ENCODE data around the gene ADCY5. TPM values are rescaled to one million over a fixed set of nuclear protein-coding genes. Genes with fewer than 3 reads are reported as not detected.

Gene ADCY5
- total RNA-seq, 1 experiment from 2014 or later, result 0.49 TPM

DNA sequence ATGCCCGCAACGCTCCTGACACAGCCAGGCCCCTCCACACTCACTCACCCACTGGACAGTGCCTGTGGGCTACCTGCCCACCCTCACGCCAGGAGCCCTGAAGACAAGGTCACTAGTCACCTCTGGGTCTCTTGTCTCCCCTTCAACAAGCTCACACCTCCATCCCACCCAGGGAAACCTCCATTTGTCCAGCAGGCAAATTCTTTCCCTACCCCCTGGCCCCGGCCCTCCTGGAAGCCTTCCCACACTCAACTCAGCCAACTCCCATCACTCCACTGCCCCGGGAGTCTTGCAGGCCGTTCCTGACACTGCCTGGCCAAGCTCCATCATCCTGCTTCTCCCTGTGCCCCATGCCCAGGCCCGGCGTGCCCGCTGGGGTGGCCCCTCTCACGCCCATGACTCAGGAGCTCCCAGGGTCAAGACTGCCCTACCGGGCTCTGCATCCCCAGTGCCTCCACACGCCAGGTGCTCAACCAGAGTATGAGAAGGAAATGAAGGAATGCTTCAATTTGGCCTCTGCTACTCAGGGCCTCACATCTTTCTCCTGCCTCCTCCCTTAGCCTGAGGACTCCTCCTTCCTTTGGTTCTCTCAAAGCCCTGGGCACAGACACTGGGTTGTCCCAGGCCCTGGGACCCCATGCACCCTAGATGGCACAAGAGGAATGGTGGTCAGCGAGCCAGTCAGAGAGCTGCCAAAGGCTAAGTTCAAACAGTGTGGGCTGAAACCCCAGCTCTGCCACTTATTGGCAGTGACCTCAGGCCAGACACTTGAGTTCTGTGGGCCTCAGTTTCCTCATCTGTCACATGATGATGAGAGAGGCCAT is 158.6 kb downstream of the ADCY5 start:
- ATAC-seq (no peak), DNase-seq (ENCODE audit: low read depth, low spot score) (no peak)
- Histone ChIP-seq H3K27me3 (ENCODE audit: insufficient read depth, low read length) (peaks cover 17% of the 10 kb centered on the region; the same call in 1 of the 2 replicates), H3K9me3 (ENCODE audit: control insufficient read depth in 1 of 2, insufficient read depth in 1 of 2, low read depth in 1 of 2, low read length in 2 of 2) (no peaks in the 10 kb centered on the region), H2AFZ (ENCODE audit: low read depth, low read length, poor library complexity, severe bottlenecking) (no peak overlapping the region), H3K9me2 (ENCODE audit: insufficient read depth) (no peaks in the 10 kb centered on the region), H3K4me1 (ENCODE audit: control insufficient read depth in 1 of 2, insufficient read depth in 2 of 2, low read length in 2 of 2) (no peaks in the 10 kb centered on the region), H3K79me2 (ENCODE audit: insufficient read depth, low read length) (no peaks in the 10 kb centered on the region), H3K4me3 (replicated peaks in 1 of 2; ENCODE audit: low read depth in 1 of 2, low read length in 2 of 2) (no peak overlapping the region), H3K4me2 (ENCODE audit: low read length) (no peak overlapping the region), H4K20me1 (ENCODE audit: insufficient read depth) (no peaks in the 10 kb centered on the region), H3K36me3 (ENCODE audit: control insufficient read depth in 1 of 2, insufficient read depth in 2 of 2, low read length in 2 of 2) (no peaks in the 10 kb centered on the region), H3K27ac (ENCODE audit: low read depth, low read length) (no peak overlapping the region), H3K9ac (ENCODE audit: low read length) (no peak overlapping the region)
- ChIA-PET CTCF (no interaction called here), POLR2A (interaction anchor here (0.6 kb wide), 1 partner anchor 34 kb away, joined by 4 read pairs; no protein-coding TSS in a partner anchor), RAD21 (ENCODE audit: low non-redundant PET in 1 of 2, low total read pairs in 2 of 2, uncharacterized antibody in 2 of 2, unreplicated experiment in 2 of 2) (no interaction called here)
- TF ChIP-seq SIN3A (IDR thresholded peaks at IDR 0.05; ENCODE audit: low read depth), result no peak
- BruUV-seq (replicated peaks), result no TSS peak
- intact Hi-C loops (cut with micrococcal nuclease), result no loop called here

DNA sequence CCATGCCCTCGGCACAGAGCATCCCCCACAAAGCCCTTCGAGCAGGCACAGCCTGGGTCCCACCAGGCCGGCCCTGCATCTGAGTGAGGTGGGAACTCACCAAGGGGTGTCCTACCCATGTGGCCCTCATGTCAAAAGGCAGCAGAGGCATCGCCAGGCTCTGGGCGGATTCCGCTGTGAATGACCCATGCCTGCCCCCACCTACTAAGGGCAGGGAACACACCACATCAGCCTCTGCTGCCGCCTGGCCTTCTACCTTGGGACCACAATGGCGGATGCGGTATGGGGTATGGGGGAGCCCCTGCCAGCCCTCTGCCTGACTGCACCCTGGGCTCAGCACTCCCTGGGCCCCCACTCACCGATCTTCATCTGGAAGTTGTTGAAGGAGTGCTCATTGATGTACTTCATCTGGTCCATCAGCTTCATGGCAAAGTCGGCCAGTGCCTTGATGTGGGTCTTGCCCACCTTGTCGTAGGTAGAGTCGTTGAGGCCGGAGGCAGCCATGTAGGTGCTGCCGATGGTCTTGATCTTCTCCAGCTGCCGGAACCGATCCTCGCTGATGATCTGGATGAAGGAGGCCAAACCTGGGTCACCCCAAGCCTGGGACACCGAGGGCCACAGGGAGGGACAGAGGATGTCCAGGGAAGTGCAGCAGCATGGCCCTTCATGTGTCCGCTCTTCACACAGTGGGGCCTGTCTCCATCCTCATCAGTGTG is 159.3 kb downstream of the ADCY5 start:
- Histone ChIP-seq H3K9me2 (ENCODE audit: insufficient read depth) (no peaks in the 10 kb centered on the region), H3K27ac (ENCODE audit: low read depth, low read length) (no peak overlapping the region), H3K9me3 (ENCODE audit: control insufficient read depth in 1 of 2, insufficient read depth in 1 of 2, low read depth in 1 of 2, low read length in 2 of 2) (no peaks in the 10 kb centered on the region), H3K27me3 (ENCODE audit: insufficient read depth, low read length) (peaks cover 13% of the 10 kb centered on the region; the same call in 1 of the 2 replicates), H3K9ac (ENCODE audit: low read length) (no peak overlapping the region), H3K79me2 (ENCODE audit: insufficient read depth, low read length) (no peaks in the 10 kb centered on the region), H3K4me3 (replicated peaks in 1 of 2; ENCODE audit: low read depth in 1 of 2, low read length in 2 of 2) (no peak overlapping the region), H2AFZ (ENCODE audit: low read depth, low read length, poor library complexity, severe bottlenecking) (no peak overlapping the region), H4K20me1 (ENCODE audit: insufficient read depth) (no peaks in the 10 kb centered on the region), H3K36me3 (ENCODE audit: control insufficient read depth in 1 of 2, insufficient read depth in 2 of 2, low read length in 2 of 2) (no peaks in the 10 kb centered on the region), H3K4me1 (ENCODE audit: control insufficient read depth in 1 of 2, insufficient read depth in 2 of 2, low read length in 2 of 2) (no peaks in the 10 kb centered on the region), H3K4me2 (ENCODE audit: low read length) (no peak overlapping the region)
- DNase-seq (ENCODE audit: low read depth, low spot score) (no peak), ATAC-seq (no peak)
- intact Hi-C loops (cut with micrococcal nuclease), result no loop called here
- RAD21 ChIA-PET (ENCODE audit: low non-redundant PET in 1 of 2, low total read pairs in 2 of 2, uncharacterized antibody in 2 of 2, unreplicated experiment in 2 of 2), result no interaction called here
- no TSS peak for BruUV-seq (replicated peaks)
- POLR2A ChIA-PET, result no interaction called here
- CTCF ChIA-PET, result no interaction called here
- TF ChIP-seq FOSL1 (IDR thresholded peaks at IDR 0.05; ENCODE audit: low read depth) (no peak), EGR1 (IDR thresholded peaks at IDR 0.05; ENCODE audit: low read depth) (no peak), CBX3 (IDR thresholded peaks at IDR 0.05; ENCODE audit: low read depth) (no peak), YY1 (IDR thresholded peaks at IDR 0.05; ENCODE audit: extremely low read depth, insufficient replicate concordance, low read depth, low read length) (no peak), EZH2 (IDR thresholded peaks at IDR 0.05) (no peak), ZNF274 (IDR thresholded peaks at IDR 0.05; ENCODE audit: low read depth, low read length) (no peak), JUND (IDR thresholded peaks at IDR 0.05) (no peak), CEBPB (IDR thresholded peaks at IDR 0.05; ENCODE audit: low read depth) (no peak), RAD21 (IDR thresholded peaks at IDR 0.05; ENCODE audit: low read depth) (no peak)
- TF ChIP-seq, protein P1, sequence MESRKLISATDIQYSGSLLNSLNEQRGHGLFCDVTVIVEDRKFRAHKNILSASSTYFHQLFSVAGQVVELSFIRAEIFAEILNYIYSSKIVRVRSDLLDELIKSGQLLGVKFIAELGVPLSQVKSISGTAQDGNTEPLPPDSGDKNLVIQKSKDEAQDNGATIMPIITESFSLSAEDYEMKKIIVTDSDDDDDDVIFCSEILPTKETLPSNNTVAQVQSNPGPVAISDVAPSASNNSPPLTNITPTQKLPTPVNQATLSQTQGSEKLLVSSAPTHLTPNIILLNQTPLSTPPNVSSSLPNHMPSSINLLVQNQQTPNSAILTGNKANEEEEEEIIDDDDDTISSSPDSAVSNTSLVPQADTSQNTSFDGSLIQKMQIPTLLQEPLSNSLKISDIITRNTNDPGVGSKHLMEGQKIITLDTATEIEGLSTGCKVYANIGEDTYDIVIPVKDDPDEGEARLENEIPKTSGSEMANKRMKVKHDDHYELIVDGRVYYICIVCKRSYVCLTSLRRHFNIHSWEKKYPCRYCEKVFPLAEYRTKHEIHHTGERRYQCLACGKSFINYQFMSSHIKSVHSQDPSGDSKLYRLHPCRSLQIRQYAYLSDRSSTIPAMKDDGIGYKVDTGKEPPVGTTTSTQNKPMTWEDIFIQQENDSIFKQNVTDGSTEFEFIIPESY (IDR thresholded peaks at IDR 0.05; ENCODE audit: extremely low read depth, insufficient replicate concordance, low read length), result no peak
- TF ChIP-seq, protein P2, sequence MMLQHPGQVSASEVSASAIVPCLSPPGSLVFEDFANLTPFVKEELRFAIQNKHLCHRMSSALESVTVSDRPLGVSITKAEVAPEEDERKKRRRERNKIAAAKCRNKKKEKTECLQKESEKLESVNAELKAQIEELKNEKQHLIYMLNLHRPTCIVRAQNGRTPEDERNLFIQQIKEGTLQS (IDR thresholded peaks at IDR 0.05), result no peak
- TF ChIP-seq, protein P3, sequence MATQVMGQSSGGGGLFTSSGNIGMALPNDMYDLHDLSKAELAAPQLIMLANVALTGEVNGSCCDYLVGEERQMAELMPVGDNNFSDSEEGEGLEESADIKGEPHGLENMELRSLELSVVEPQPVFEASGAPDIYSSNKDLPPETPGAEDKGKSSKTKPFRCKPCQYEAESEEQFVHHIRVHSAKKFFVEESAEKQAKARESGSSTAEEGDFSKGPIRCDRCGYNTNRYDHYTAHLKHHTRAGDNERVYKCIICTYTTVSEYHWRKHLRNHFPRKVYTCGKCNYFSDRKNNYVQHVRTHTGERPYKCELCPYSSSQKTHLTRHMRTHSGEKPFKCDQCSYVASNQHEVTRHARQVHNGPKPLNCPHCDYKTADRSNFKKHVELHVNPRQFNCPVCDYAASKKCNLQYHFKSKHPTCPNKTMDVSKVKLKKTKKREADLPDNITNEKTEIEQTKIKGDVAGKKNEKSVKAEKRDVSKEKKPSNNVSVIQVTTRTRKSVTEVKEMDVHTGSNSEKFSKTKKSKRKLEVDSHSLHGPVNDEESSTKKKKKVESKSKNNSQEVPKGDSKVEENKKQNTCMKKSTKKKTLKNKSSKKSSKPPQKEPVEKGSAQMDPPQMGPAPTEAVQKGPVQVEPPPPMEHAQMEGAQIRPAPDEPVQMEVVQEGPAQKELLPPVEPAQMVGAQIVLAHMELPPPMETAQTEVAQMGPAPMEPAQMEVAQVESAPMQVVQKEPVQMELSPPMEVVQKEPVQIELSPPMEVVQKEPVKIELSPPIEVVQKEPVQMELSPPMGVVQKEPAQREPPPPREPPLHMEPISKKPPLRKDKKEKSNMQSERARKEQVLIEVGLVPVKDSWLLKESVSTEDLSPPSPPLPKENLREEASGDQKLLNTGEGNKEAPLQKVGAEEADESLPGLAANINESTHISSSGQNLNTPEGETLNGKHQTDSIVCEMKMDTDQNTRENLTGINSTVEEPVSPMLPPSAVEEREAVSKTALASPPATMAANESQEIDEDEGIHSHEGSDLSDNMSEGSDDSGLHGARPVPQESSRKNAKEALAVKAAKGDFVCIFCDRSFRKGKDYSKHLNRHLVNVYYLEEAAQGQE (IDR thresholded peaks at IDR 0.05; ENCODE audit: low read depth), result no peak
